GM18873 (cell line): Measurements from ENCODE around the gene CCDC81.

ENCODE experiments used
- ATAC-seq: cut with Tn5 transposase; IDR thresholded peaks from one replicate; pipeline ENCODE4 v1.9.1; 2021; ENCODE audit warnings: mild to moderate bottlenecking, moderate library complexity, moderate number of reproducible peaks; ENCODE audit not compliant: unreplicated experiment, low FRiP score

CCDC81 gene

DNA sequence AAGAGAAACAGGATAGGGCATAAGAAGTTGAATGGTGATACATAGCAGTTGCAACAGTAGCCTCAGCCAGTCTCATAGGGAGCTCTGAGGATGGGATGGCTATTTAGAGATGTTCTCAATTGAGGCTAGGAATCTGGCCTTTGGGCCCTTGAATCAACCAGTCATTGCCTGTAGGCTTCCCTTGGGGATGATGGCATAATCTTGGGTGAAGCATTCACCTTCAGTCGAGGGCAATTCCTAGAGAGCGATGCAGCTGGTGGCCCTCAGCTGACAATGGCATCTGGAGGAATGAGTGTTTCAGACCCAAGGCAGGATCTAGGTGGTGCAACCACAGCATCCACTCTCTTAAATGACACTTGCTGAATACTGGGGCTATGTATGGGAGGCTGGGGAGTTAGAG, 61.0 kb downstream of the CCDC81 start:
- ATAC-seq = no peak

DNA sequence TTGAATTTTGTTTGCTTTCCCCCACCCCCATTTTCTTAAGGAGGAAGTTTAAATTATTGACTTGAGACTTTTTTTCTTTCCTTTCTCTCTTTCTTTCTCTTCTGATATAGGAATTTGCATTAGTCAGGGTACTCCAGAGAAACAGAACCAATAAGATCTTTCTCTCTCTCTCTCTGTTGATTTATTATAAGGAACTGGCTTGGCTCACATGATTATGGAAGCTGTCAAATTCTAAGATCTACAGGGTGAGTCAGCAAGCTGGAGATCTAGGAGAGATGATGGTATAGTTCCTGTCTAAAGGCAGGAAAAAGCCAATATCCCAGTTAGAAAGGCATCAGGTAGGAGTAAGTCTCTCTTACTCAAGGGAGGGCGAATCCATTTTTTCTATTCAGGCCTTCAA, 64.0 kb downstream of the CCDC81 start:
- ATAC-seq = no peak

- ATAC-seq = no peak
Measured at GRCh38 chr11:86440305-86440716, 65.6 kb downstream of the CCDC81 start.

- no peak for ATAC-seq
Measured at GRCh38 chr11:86440843-86441242, 66.2 kb downstream of the CCDC81 start.

- ATAC-seq = no peak
Measured at GRCh38 chr11:86442420-86442819, 67.7 kb downstream of the CCDC81 start.

GRCh38 chr11:86442827-86443226, 68.1 kb downstream of the CCDC81 start:
- no peak for ATAC-seq

- ATAC-seq = no peak
Measured at GRCh38 chr11:86443415-86443814, 68.7 kb downstream of the CCDC81 start.

- no peak for ATAC-seq
Measured at GRCh38 chr11:86444981-86445380, 70.3 kb downstream of the CCDC81 start.

GRCh38 chr11:86446163-86446923, 71.7 kb downstream of the CCDC81 start:
- ATAC-seq = no peak

GRCh38 chr11:86446924-86447285, 72.2 kb downstream of the CCDC81 start:
- no peak for ATAC-seq

GRCh38 chr11:86447763-86448480, 73.2 kb downstream of the CCDC81 start:
- no peak for ATAC-seq

- no peak for ATAC-seq
Measured at GRCh38 chr11:86449993-86450629, 75.4 kb downstream of the CCDC81 start.

GRCh38 chr11:86453290-86454030, 78.8 kb downstream of the CCDC81 start:
- ATAC-seq = no peak

DNA sequence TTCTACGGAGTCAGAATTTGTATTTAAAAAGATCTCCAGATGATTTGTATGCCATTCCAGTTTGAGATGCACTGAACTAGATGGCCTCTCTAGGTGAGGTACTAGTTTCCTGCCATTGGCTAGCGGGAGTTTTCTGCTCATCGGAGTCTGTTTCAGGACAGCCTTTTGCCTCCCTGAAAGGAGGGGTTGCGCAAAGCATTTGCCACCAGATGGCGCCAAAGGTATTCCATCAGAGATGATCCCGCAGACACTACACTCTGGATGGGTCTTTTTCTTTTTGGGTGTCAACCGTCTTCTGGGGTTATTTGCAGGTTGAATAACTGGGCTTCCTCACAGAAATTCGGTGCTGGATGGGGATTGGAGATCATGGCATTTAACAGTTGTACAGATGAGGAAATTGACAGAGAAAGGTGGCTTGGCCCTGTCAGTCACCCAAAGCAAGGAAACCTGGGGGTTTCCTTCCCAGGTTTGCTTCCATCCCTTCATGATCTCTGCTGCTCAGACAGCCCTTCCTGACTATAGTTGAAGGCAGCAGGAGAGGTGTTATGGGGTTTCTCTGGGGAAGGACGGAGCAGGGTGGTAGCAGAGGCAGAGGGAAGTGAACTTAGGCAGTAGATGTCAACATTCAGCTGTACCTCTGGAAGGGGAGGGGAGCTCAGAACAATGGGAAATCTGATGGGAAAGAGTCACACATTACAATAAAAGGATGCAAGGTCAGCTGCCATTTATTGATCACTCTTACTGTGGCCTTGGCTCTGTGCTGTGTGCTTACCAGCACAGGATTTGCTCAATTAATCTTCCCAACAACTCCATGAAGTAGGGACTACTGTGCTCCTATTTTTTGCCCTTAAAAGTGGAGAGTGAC, 81.6 kb downstream of the CCDC81 start:
- ATAC-seq = peak; percentile 80

- ATAC-seq = no peak
Measured at GRCh38 chr11:86458294-86459001, 83.8 kb downstream of the CCDC81 start.

DNA sequence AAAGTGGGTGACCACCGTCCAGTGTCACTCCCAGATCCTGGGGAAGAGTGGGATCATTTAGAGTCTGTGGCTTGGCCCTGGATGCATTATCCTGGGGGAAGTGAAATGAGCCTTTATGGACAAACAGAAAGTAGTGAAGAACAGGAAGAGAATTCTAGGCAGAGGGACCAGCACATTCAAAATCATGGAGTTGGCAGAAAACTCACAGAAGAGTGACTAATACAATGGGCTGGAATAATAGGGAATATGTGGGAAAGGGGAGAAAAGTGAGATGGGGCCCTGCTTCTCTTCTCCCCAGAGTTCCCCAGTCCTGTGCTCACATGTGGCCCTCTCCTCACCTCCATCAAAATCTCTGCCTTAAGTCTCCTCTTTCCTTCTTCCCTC, 84.3 kb downstream of the CCDC81 start:
- no peak for ATAC-seq

DNA sequence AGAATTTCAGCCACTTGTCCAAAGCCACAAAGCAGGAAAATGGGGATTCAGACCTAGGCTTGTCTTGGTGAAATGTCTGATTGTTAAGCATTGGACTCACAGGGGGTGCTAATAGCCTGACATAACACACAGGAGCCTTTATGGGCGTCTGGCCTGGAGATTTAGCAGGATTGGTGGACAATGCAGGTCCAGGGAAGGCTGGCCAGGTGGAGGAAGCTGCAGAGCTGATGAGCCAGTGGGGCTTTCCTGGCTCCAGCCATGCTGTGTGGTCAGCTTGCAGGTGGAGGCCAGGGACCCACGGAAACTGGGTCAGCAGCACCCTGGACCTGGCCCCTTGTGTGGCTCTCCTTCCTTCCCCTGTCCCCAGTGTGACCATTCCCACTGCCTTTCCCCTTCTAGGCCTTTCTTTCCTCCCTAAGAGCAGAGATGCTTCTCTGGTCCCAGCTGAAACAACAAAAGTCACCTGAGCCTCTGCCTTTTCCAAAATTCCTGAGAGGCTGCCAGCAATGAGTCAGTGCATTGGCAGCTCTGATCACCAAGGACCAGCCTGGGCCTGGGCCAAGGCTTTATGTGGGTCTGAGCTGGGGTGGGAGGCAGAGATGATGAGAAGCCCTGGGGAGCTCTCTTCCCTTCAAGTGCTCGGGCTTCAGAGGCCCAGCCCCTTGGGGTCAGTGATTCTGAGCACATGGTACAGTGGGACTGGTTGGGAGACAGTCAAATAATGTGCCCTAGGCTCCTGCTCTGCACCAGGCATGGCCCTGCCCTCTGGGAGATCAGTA, 85.2 kb downstream of the CCDC81 start:
- ATAC-seq = no peak

DNA sequence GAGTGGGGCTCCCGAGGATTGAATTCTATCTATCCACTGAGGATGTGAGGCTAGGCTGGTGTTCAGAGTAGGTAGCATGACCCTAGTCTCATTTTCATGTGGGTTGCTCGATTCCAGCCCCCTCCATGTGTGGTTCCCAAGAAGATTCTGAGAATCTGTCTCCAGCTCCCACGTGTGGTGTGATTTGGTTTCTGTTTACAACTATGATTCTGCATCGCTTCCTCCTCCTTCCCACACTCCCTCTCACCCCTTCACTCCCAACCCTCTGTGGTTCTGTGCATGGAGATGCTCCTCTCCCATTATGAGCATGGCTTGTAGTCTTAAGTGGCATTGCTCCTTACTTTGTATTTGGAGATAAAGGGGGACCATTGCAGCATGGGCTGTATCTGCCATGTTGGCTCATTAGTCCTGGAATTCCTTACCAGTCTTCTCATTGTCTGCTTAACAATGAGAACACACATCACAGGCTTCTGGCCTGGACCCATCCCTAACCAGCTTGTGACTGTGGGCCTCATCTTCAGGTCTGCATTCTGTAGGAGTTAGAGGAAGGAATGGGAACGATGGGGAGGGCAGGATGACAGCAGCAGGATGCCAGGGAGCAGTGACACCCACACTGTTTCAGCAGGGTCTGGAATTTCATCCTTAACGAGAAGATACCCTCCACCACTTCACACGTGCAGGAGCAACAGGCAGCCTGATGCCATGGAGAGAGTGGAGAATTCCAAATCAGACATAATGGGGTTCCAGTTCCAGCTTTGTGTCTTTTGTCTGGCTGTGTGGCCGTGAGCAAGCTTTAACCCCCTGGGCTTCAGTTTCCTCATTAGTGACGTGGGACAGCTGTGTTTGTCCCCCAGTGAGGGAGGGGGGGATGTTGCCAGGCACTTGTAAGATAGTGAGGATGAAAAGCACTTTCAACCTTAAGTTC, 86.0 kb downstream of the CCDC81 start:
- ATAC-seq = no peak
